Stimulated activated CD8-positive, alpha-beta memory T cell treated with anti-CD3 and anti-CD28 coated beads, Interleukin-2, amount 100 ng/mL, for 1 hour (primary cell): ENCODE results near the gene FGD4.

ENCODE experiments used
- DNase-seq, 2 donors: peaks; one replicate each; pipeline ENCODE4 v3.0.0-alpha.2; 2020; ENCODE audit warnings: low read depth in 2 of 2

The FGD4 gene

DNA sequence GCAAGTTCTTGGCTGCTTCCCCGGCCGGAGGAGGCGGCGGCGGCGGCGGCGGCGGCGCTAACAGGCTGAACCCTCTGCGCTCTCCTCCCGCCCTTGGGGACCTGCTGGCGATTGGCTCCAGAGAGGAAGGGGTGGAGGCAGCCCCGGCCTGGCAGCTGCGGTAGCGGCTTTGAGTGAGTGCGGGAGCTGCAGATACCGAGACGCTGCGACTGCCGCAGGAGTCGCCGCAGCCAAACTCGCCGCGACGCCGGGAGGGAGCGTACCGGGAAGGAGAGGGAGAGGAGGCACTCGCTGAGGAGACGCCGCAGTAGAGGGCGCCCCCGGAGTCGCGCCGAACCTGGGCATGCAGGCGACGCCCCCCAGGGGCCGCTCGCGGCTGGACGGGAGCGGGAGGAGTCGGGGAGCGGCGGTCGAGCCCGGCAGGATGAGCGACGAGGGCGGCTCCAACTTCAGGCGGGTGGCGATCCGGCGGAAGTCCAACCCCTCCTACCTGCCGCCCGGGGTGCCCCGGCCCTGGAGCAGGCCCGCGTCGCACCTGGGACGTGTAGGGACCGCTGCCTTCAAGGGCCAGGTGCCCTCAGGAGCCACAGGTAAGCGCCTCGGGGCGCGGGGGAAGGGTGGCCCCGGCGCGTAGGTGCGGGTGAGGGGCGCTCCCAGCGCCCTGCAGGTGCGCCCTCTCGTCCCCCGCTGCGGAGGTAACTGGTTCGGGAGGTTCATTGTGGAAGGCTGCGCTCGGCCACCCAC is at the start of gene FGD4:
TSS of gene FGD4 (plus strand) at position 189 of the 744 bp plus-strand sequence.
- peak in 1 of 2 donors; percentile 6 for DNase-seq

DNA sequence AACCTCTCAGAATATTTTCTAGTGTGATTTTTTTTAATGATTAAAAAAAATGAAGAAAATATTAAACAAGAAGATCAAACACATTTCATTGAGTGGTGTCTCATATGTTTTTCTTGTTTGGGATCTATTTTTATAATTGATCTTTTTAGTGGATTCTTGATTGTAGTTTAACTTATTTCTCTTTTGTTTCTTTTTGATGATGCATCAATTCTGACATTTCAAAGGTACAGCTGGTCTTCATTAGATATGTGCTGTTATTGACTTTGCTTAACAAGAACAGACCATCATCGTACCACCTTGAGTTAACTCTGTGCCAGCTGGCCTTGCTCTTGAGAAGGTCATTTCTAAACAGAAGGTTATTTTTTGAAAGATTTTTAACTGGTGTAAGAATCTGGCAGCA is 45.8 kb upstream of the FGD4 start:
- DNase-seq, result no peak

DNA sequence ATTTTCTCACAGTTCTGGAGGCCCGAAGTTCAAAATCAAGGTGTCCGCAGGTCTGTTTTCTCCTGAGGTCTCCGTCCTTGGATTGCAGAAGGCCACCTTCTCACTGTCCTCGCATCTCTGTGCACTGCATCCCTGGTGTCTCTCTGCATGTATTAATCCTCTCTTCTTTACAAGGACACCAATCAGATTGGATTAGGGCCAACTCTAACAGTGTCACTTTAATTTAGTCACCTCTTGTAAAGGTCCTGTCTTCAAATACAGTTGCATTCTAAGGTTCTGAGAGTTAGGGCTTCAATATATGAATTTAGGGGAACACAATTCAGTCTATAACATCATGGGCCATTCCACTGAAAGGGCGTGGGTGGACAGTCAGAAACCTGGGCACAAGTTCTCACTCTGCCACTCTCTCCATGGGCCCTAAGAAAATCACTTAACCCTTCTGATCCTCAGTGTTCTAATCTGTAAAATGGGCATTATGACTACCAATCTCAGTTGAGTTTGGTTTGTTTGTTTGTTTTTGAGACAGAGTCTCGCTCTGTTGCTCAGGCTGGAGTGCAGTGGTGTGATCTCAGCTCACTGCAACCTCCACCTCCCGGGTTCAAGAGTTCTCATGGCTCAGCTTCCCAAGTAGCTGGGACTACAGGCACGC is 41.6 kb upstream of the FGD4 start:
- no peak for DNase-seq

DNA sequence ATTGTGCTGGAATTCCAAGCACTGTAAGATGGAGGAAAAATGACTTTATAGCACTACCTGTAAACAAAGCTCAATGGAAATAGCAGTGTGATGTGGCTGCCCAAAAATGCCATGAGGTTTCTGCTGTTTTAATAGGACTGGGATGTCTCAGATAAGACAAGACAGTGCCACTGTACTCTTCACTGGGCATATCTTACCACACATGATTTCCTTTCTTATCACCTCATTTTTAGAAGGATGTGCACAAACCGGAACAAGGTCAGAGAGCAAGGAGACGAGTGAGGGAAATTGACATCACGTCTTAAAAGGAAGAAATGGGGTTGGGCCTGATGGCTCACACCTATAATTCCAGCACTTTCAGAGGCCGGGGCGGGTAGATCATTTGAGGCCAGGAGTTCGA is 38.4 kb upstream of the FGD4 start:
- no peak for DNase-seq

DNA sequence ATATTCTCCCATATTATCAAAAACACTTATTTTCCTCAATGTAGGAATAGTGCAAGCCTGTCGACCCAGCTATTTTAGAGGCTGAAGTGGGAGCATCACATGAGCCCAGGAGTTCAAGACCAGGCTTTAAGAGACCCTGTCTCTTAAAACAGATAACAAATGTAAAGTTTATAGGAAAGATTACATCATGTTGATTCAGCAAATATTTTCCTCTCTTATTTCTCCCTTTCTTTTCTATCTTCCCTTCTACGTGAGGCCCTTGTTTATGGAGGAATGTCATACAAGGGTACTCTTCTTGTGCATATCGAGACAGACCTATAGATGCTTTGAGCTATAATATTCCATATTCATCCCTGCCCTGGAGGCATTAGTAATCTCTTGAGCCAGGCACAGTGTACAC is 36.5 kb upstream of the FGD4 start:
- DNase-seq, result no peak

DNA sequence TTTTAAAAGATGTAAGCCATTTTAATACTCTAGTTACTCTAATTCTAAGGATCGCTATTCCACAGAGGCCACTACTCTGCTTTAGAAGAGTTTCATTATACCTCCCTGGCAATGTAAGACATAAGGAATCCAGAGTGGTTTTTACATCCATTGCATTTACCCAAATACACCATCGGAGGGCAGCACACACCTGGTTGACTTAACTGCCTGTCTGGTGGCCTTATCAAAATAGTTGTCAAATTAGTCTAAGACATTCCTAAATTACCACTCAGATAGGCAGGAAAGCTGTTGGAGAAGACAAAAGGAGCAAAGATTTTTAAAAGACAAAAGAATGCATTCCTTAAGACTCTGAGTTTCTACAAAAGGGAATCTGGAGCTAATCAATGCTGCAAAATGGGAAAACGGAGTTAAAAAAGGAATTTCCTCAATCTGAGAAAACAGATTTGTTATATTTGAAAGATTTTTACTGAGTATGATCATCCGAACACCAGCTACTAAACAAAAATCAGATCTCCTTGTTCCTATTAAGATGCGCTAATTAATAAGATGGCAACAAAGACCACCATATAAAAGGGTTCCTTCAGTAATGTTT is 33.8 kb upstream of the FGD4 start:
- peak in 1 of 2 donors; percentile 5 for DNase-seq

DNA sequence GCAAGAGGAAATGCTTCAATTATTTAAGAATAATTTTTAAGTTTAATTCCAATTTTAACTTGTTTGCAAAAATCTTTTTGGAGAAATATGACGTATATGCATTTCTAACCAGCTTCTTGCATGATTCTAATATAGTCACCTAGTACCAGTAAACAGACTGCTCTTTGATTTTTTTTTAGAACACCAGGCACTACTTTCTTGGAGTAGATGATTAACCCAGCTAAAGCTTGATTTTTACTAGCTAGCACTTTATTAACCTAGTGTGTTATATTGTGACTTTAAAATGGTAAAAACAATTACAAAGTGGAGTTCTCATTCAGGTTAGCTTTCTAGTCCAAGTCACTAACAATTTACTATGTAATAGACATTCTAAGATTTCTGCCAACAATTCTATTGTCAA is 32.6 kb upstream of the FGD4 start:
- DNase-seq, result no peak

DNA sequence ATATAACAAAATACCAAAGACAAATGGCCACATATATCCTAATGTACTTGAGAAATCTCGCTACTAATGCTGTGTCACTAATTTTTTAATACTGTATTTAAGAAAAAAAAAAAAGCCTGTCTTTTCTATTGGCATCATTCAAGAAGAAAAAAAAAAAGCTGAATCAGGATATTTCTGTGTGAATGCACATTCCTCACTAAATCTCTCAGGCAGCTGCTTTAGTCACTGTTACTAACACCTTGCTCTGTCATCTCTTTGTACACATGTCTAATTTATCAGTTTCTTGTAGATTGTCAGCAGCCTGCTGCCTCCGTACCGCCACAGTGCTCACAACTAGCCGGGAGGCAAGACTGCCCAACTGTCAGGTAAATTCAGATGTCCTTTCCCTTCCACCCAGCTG is 32.0 kb upstream of the FGD4 start:
- no peak for DNase-seq

DNA sequence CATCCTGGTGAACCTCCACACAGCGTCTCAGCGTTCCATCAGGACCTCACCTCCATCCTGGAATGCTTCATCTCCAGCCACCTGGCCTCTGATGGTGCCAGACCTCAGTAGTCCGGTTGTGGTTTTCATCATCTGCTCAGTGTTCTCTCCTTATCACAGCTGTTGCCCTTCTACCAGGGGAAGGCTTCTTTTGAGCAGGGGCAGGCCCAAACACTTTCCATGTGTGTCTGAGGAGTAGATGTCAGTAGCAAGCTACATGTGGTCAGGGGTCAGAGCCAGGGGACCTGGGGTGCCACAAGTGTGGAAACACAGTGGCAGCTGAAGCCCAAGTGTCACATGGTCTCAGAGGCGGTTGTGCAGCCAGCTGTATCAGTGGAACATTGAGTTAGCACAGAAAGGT is 30.2 kb upstream of the FGD4 start:
- no peak for DNase-seq

DNA sequence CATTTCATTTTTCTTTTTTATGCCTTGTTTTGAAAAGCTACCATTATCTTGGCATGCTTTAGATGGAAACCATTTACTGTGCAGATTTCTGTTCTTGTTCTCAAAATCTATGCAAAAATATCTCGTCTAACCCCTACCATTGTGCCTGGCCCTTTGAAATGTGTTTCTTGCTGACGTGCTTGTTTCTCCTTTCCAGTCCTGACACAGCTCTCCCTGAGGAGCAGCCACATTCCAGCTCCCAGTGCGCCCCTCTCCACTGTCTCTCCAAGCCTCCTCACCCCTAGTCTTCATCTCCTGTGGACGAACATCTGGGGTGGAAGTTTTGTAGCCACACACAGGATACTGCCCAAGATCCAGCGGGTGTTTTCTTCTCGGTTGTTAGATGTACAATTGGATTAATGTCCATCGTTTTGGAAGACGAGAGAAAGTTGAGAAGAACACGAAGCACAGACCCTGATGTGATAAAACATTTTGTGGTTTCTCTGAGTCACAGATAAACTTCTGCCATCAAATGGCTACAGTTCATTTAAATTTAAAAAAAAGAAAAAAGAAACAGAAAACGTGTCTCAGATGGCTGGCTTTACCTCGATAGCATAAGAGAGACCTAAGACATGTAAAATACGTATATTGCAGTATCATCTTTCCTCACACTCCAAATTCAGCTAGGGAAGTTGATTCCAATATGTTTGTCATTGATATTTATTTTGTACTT is 21.9 kb upstream of the FGD4 start:
- DNase-seq, result no peak

DNA sequence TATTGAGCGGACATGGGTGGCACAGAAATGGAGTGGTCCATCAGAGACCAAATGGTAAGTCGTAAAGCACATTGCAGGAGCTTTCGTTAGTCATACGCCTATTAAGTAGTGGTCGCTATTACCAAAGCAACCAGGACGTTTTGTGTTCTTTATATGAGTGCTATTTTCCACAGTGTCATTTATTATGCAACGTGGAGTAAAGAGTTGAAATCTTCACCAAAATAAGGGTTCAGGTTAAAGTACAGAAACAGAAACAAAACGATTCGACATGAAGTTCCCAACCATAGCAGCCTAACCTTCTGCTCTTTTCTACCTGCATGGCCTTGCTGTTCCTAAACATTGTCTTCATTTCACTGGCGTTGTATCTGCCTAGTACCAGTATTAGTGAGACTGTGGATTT is 20.1 kb upstream of the FGD4 start:
- no peak for DNase-seq

DNA sequence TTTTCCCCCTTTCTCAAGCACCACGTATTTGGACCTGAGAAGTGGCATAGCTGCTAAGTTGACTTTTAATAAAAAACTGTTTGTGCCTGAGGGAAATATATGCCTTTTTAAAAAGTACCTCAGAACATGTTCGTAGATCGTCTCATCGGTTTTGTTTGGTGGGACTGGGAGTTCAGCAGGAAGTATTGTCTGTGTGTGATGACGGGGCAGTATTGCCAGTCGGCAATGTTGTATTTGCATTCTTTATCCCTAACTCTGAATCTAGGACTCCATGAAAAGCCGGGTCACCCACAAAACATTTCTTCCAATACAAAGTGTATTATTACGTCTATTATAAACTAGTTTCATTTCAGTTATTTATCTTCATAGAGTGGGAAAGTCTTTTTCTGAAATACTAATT is 19.7 kb upstream of the FGD4 start:
- DNase-seq, result no peak

DNA sequence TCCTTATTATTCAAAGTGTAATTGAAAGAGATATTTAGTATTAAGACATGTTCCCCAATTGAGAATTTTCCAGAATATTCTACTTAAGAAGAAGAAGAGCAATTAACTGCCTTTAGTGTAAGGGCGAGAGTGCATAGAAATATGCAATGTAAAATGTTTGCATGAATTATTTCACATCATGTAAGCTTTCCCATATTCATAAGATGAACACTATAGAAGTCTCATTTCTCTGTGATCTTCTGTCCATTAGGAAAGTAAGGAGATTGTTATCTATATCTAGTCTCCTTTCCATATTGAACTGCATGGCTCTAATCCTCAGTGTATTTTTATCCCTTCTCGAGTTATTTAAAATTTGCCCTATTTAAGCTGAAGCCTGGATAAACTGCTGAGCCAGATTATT is 17.1 kb upstream of the FGD4 start:
- no peak for DNase-seq

DNA sequence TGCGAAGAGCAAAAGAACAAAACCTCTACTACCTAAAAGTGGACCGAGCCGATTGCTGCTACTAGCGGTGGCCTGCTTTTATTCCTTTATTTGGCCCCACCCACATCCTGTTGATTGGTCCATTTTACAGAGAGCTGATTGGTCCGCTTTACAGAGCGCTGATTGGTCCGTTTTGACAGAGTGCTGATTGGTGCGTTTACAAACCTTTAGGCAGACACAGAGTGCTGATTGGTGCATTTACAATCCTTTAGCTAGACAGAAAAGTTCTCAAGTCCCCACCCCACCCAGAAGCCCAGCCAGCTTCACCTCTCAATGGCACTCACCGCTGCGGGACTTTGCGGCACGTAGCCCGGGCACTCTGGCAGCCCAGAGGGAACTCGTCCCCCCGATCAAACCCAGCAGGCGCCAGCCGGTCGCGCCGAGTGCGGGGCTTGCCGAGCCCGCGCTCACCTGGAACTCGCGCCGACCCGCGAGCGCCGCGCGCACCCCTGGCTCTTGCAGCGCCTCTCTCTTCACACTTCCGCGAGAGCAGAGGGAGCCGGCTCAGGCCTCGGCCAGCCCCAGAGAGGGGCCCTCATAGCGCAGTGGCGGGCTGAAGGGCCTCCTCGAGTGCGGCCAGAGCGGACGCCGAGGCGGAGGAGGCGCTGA is 8.7 kb upstream of the FGD4 start:
- no peak for DNase-seq

DNA sequence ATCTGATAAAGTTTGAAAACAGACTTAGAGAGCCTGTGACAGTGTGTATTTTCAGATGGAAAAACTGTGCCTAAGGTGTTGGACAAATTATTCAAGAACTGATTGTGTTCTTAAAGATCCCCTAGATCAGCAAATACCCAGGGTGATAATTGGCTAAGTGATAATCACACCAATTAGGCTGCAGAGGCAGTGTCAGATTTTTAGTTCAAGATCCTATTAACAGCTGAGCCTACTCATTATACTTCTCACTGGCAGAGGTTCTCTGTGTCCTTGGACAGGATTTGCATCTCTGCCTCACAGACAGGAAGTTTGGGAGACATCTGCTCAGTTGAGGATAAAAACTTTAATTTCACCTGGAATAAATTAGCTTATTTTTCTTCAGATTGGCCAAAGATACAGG is 4.3 kb upstream of the FGD4 start:
- DNase-seq, result no peak

DNA sequence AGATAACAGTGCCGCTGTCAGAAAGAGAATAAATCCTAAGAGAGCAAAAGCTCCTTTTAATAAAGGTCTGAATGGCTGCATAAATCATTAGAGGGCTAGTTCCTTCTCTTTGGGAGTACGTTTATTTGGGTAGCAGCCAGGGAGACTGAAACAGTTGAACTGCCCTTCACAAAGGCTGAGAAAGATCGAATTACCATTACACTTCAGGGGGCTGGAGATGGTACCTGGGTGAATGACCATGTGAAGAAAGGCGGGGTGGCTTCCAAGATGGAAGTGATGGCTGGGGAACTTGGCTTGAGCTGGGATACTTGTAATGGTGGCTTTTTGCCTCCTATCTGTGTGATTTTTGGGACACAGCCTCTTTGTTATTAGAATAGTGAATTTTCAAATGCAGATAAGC is 1.7 kb upstream of the FGD4 start:
- DNase-seq, result no peak

DNA sequence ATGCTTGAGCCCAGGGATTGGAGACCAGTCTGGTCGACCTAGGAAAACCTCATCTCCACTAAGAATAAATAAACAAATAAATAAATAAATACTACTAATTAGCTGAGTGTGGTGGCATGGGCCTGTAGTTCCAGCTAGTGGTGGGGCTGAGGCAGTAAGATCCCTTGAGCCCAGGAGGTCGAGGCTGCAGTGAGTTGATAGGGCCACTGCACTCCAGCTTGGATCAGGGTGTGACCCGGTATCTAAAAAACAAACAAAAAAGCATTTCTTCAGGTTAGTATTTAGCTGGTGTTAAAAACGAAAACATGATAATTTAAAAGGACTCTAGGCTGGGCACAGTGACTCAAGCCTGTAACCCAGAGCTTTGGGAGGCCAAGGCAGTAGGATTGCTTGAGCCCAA is 1.2 kb upstream of the FGD4 start:
- no peak for DNase-seq

DNA sequence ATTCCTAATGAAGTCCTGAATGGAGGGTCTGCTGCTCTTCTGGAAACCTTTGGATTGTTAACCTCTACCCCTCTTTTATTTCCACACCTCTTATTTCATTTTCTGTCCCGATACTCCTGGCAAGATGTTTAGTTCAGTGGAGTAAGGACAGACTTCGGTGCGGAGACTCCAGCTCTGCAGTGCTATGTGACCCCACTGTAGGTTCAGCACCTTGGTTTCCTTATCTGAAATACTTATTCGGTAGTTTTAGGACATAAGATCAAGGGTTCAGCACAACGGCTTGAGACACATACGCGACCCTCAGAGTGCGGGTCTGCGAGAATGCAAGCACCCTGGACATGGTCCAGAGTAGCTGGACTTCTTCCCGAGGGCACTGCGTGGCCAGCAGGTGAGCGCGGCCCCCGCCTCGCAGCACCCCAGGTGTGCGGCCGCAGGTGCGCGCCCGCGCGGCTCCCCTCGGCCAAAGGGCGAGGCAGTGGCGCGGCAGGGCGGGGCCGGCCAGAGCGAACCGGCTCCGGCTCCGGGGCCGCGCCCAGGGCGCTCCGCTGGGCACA is 465 bp upstream of the FGD4 start:
- DNase-seq, result no peak

DNA sequence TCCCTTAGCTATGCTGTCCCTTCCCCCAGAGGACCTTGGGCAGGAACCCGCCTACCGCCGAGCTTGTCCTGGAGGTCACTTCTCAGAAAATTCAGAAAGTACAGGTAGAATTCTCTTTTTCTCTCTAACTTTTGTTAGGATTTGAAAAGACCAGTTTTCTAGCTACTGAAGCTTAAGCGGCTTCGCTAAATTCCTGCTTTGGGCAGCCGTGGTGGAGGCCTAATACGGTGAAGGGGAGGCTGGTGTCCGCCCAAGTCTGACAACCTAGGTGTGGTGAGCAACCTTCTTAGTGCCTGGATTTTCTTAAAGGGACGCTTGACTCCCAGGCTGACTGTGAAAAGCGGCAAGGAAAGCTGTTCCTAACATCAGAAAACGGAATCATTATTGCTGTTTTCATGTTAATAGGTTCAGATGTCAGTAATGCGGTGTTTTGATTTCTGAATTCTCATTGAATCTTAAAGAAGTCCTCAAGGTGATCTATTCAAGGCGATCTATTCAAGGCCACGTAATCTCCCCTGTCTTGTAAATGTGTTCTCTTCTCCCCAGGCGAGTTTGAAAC is 835 bp downstream of the FGD4 start:
- no peak for DNase-seq

DNA sequence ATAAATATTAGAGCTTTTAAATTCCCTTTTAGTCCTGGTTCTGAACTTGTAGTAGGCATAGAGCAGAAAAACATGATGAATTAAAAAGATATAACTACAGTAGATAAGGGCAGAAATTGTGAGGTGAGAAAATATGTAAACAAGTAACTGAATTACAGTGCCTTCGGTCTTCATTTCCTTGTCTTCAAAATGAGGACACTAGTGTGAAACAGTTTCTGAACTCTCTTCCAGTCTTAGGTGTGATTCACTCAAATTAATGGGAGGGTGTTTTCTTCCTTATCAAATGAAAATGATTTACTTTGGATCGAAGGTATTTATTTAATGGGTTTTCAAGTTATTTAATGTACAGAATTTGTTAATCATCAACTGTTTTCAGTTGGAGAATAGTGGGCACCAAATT is 1.5 kb downstream of the FGD4 start:
- no peak for DNase-seq

DNA sequence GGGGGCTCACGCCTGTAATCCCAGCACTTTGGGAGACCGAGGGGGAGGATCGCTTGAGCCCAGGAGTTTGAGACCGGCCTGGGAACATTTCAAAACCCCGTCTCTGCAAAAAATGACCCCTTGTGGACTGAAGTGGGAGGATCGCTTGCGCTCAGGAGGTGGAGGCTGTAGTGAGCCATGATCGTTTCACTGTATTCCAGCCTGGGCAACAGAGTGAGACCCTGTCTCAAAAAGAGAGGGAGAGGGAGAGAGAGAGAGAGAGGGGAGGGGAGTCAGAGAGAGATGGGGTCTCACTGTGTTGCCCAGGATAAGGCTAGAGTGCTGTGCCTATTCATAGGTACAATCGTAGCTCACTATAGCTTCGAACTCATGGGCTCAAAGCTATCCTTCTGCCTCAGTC is 2.8 kb downstream of the FGD4 start:
- DNase-seq, result no peak

DNA sequence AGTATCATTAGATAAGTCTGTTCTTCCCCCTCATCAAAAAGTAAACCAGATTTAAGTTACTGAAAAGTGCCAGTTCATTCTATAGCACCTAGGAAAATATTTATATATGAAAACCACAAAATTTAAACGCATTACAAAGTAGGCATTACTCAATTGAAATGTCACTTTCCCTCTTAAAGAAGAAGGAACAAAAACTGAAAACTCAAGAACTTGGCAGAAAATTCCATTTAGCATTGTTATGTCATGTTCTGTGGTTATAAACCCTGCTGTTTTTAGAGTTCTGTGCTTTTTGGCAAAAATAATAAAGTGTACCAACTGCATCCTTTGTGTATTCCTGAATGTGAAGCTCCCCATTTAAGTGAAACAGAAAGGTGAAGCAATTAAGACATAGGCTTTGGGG is 3.6 kb downstream of the FGD4 start:
- no peak for DNase-seq
